Astrocyte of the spinal cord (primary cell): ENCODE results near the gene ABHD11.

Experiments
- DNase-seq: peaks from one replicate; pipeline ENCODE4 v3.0.0; 2011; ENCODE audit warnings: low read depth, low spot score
- H3K4me3 ChIP-seq: 2 replicates; pipeline ENCODE4 v1.5.1; 2011; ENCODE audit warnings: low read depth, mild to moderate bottlenecking, low read length, moderate library complexity
- in situ Hi-C: cut with HindIII; loops from 2 replicates; pipeline ENCODE4 v1.10.0; 2017; ENCODE audit warnings: low sequenced_read_pairs
- TF ChIP-seq, protein P1 (sequence below): IDR thresholded peaks from 2 replicates; pipeline ENCODE4 v1.5.1; 2012; ENCODE audit warnings: low read depth, mild to moderate bottlenecking, low read length, inconsistent platforms

Gene ABHD11

GRCh38 chr7:73703225-73703624, 35.4 kb downstream of the ABHD11 start:
- no peak overlapping the region for H3K4me3 ChIP-seq
- in situ Hi-C loops, result no loop called here
- TF ChIP-seq, protein P1, sequence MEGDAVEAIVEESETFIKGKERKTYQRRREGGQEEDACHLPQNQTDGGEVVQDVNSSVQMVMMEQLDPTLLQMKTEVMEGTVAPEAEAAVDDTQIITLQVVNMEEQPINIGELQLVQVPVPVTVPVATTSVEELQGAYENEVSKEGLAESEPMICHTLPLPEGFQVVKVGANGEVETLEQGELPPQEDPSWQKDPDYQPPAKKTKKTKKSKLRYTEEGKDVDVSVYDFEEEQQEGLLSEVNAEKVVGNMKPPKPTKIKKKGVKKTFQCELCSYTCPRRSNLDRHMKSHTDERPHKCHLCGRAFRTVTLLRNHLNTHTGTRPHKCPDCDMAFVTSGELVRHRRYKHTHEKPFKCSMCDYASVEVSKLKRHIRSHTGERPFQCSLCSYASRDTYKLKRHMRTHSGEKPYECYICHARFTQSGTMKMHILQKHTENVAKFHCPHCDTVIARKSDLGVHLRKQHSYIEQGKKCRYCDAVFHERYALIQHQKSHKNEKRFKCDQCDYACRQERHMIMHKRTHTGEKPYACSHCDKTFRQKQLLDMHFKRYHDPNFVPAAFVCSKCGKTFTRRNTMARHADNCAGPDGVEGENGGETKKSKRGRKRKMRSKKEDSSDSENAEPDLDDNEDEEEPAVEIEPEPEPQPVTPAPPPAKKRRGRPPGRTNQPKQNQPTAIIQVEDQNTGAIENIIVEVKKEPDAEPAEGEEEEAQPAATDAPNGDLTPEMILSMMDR, result no peak
- DNase-seq, result no peak

DNA sequence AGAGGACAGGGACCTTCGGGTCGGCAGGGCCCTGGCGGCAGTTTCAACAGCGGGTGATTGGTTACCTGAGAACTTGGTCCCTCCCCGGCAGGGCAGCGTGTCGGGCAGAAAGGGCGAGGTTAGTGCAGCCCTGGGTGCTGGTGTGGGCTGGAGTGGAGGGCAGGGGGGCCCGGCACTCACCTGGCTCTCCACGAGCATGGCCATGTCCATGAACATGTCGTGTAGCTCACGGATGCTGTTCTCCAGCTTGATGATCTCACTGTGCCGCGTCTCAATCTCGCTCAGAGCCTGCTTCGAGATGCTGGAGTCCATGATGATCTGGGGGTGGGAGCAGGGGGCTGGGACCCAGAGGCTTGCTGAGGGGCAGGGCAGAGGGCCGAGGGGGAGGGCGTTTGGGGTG, 35.9 kb downstream of the ABHD11 start:
- no peak overlapping the region for H3K4me3 ChIP-seq
- DNase-seq, result no peak
- TF ChIP-seq, protein P1, result no peak
- in situ Hi-C loops, result no loop called here

DNA sequence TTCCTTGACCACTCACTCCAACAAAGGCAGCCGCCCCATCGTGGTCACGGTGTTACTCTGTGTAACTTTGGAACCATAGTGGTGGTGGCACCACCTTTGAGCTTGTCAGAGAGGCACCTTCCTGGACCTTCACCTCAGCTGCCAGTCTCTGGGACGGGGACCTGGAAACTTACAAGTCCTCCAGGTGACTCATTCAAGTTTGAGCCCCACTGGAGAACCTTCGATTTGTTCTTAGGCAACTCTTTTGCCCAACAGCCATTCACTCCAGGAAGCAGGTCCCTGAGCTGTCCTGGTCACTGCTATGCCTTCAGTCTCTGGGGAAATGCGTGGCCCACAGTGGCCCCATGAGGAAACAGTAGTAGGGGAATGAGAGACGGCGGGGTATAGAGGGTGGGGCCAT, 36.4 kb downstream of the ABHD11 start:
- TF ChIP-seq, protein P1, result no peak
- H3K4me3 ChIP-seq, result no peak overlapping the region
- in situ Hi-C loops, result no loop called here
- DNase-seq, result no peak

DNA sequence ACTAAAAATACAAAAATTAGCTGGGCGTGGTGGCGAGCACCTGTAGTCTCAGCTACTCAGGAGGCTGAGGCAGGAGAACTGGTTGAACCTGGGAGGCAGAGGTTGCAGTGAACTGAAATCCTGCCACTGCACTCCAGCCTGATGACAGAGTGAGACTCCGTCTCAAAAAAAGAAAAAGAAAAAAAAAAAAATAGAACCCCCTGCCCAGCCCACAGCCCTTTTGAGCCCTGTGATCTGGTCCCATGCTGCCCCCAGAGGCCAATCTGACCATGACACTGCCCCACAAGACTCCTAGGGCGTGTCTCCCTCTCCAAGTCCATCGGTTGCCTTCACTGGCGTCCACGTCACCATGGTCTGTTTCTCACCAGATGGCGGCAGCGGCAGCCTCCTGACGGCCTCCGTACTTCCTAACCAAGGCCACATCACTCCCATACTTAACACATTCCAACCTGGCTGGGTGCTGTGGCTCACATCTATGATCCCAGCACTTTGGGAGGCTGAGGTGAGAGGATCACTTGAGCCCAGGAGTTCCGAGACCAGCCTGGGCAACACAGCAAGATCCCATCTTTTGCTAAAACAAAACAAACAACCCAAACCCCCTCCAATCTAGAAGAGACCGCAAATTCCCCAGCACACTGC, 37.1 kb downstream of the ABHD11 start:
- peak; percentile 76 for DNase-seq
- TF ChIP-seq, protein P1, result peak; percentile 73
- in situ Hi-C loops, result no loop called here
- H3K4me3 ChIP-seq, result no peak overlapping the region

DNA sequence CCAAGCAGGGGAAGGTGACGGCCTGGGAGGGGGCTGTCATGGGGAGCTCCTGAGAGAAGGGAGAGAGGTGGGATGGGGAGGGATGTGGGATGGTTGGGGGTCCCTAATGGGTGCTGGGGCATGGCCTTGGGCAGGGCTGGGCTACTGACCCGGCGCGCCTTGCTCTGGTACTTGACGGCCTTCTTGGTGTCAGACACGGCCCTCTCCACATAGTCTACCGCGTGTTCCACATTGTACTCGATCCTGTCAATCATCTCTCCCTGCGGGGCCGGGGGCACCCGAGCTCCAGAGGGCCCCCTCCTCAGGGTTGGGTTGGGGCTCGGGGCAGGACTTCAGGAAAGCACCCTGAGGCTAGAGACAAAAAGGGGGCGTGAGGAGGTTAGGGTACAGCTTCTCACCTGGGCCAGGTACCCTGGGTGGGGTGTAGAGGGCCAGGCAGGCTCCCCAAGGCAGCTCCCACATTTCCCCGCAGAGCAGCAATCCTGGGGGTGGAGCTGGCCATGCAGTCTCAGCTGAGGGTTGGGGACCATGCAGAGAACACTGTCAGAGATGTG, 37.9 kb downstream of the ABHD11 start:
- TF ChIP-seq, protein P1, result no peak
- in situ Hi-C loops, result no loop called here
- DNase-seq, result no peak
- no peak overlapping the region for H3K4me3 ChIP-seq

GRCh38 chr7:73700069-73700423, 38.6 kb downstream of the ABHD11 start:
- TF ChIP-seq, protein P1, result no peak
- in situ Hi-C loops, result no loop called here
- H3K4me3 ChIP-seq, result no peak overlapping the region
- DNase-seq, result no peak
